Measurements from ENCODE around the gene RHBDD3.

GRCh38 chr22:29254286-29254660, 13.5 kb downstream of the RHBDD3 start:
- TF ChIP-seq CTCF (IDR thresholded peaks at IDR 0.05): no peak
- TF ChIP-seq POLR2A (IDR thresholded peaks at IDR 0.05): no peak

Data from heart left ventricle (tissue), 13 donors.